ENCODE measurements around the gene RHBDF1.

RHBDF1 gene

GRCh38 chr16:9903-10665 is 62.3 kb downstream of the RHBDF1 start:
- Histone ChIP-seq H3K9me3 (ENCODE audit: low read depth, low read length) (no peaks in the 10 kb centered on the region), H3K27ac (no peak overlapping the region), H3K36me3 (ENCODE audit: insufficient read depth, low read length) (no peaks in the 10 kb centered on the region), H3K9ac (ENCODE audit: insufficient read length) (no peak overlapping the region), H3K4me3 (no peak overlapping the region)
- TF ChIP-seq FOXP2 (optimal IDR thresholded peaks at IDR 0.05; ENCODE audit: control extremely low read depth, extremely low read length, insufficient read depth) = no peak
- no peak for TF ChIP-seq EZH2 (IDR thresholded peaks at IDR 0.05)
- no peak for TF ChIP-seq POLR2AphosphoS5 (IDR thresholded peaks at IDR 0.05; ENCODE audit: borderline replicate concordance, low read depth, low read length)
- no peak for DNase-seq (ENCODE audit: low read depth, low spot score)

All from SK-N-MC (cell line).